Iris pigment epithelial cell (primary cell): Measurements from ENCODE around the gene NME3.

ENCODE experiments used
- DNase-seq: peaks from one replicate; pipeline ENCODE4 v3.0.0-alpha.2; 2011; ENCODE audit warnings: low read depth

The NME3 gene

GRCh38 chr16:1768767-1769401, 2.5 kb downstream of the NME3 start:
- no peak for DNase-seq

- no peak for DNase-seq
Observed at GRCh38 chr16:1768061-1768766, 3.1 kb downstream of the NME3 start.

- DNase-seq = no peak
Observed at GRCh38 chr16:1767116-1767994, 4.0 kb downstream of the NME3 start.

GRCh38 chr16:1766701-1767100, 4.6 kb downstream of the NME3 start:
- DNase-seq = no peak

GRCh38 chr16:1766231-1766630, 5.1 kb downstream of the NME3 start:
- no peak for DNase-seq

GRCh38 chr16:1765826-1766225, 5.5 kb downstream of the NME3 start:
- DNase-seq = no peak

GRCh38 chr16:1764971-1765370, 6.4 kb downstream of the NME3 start:
- no peak for DNase-seq

- no peak for DNase-seq
Observed at GRCh38 chr16:1763521-1764511, 7.5 kb downstream of the NME3 start.

GRCh38 chr16:1762879-1763520, 8.3 kb downstream of the NME3 start:
- no peak for DNase-seq

- DNase-seq = no peak
Observed at GRCh38 chr16:1762196-1762878, 9.0 kb downstream of the NME3 start.

- DNase-seq = no peak
Observed at GRCh38 chr16:1761751-1762150, 9.6 kb downstream of the NME3 start.

GRCh38 chr16:1760911-1761310, 10.4 kb downstream of the NME3 start:
- no peak for DNase-seq

- DNase-seq = no peak
Observed at GRCh38 chr16:1759511-1759910, 11.8 kb downstream of the NME3 start.

- DNase-seq = no peak
Observed at GRCh38 chr16:1758923-1759322, 12.4 kb downstream of the NME3 start.

- no peak for DNase-seq
Observed at GRCh38 chr16:1757714-1758461, 13.5 kb downstream of the NME3 start.

GRCh38 chr16:1754204-1754603, 17.1 kb downstream of the NME3 start:
- no peak for DNase-seq

- no peak for DNase-seq
Observed at GRCh38 chr16:1752853-1753252, 18.5 kb downstream of the NME3 start.

- DNase-seq = no peak
Observed at GRCh38 chr16:1751946-1752345, 19.4 kb downstream of the NME3 start.

GRCh38 chr16:1749152-1750117, 21.9 kb downstream of the NME3 start:
- peak; percentile 83 for DNase-seq
